K562 (cell line): ENCODE data around the gene BBLN. TPM values are rescaled to one million over a fixed set of nuclear protein-coding genes. Genes with fewer than 3 reads are reported as not detected.

Source experiments
- BHLHE40 ChIP-seq: IDR thresholded peaks from 2 replicates; pipeline ENCODE4 v1.6.1; 2011; ENCODE audit warnings: low read length, improper control_type of control experiment
- BMI1 ChIP-seq: fragments of 150-350 bp; IDR thresholded peaks from 2 replicates; pipeline ENCODE4 v1.6.1; 2014; ENCODE audit warnings: low read length
- BRCA1 ChIP-seq, 2 experiments: fragments of 450-650 bp in 1 of 2; sonication (generic) in 1 of 2; formaldehyde crosslinking in 1 of 2; IDR thresholded peaks; 2 replicates each; pipeline versions ENCODE4 v1.5.0 to v1.6.1; 2017 to 2020; ENCODE audit warnings: mild to moderate bottlenecking in 1 of 2, missing genetic modification reagents in 1 of 2
- CBFB ChIP-seq: sonication (generic); formaldehyde crosslinking; IDR thresholded peaks from 2 replicates; pipeline ENCODE4 v1.4.0; 2020; ENCODE audit warnings: mild to moderate bottlenecking, missing genetic modification reagents
- CBX5 ChIP-seq: IDR thresholded peaks from 2 replicates; pipeline ENCODE4 v1.6.1; 2014; ENCODE audit warnings: low read depth, borderline replicate concordance
- CCNT2 ChIP-seq: IDR thresholded peaks from 2 replicates; pipeline ENCODE4 v1.6.1; 2011; ENCODE audit warnings: borderline replicate concordance, low read depth, mild to moderate bottlenecking, moderate library complexity, mixed read lengths, low read length; ENCODE audit not compliant: insufficient read length; ENCODE audit errors: extremely low read depth
- GABPA ChIP-seq: fragments of 200-800 bp; sonication (Bioruptor generic); conservative IDR thresholded peaks from 2 replicates; pipeline ENCODE4 v1.6.1; 2016; ENCODE audit warnings: low read depth, missing genetic modification characterization, missing compliant biosample characterization
- GABPB1 ChIP-seq: sonication (generic); formaldehyde crosslinking; IDR thresholded peaks from 2 replicates; pipeline ENCODE4 v1.8.0; 2022; ENCODE audit warnings: mild to moderate bottlenecking, missing genetic modification reagents
- GTF2E2 ChIP-seq: fragments of 200-800 bp; sonication (Bioruptor generic); IDR thresholded peaks from 2 replicates; pipeline ENCODE4 v1.6.1; 2016; ENCODE audit warnings: missing genetic modification characterization, missing compliant biosample characterization
- HDAC1 ChIP-seq, 2 experiments: fragments of 450-650 bp; IDR thresholded peaks; 2 replicates each; pipeline ENCODE4 v1.6.1; 2016 to 2017; ENCODE audit warnings: inconsistent platforms in 1 of 2, mild to moderate bottlenecking in 1 of 2, moderate library complexity in 1 of 2
- KAT2B ChIP-seq: IDR thresholded peaks from one replicate; pipeline ENCODE4 v1.6.1; 2012; ENCODE audit warnings: low read depth, mild to moderate bottlenecking, control low read depth, inconsistent platforms, low read length, moderate library complexity
- L3MBTL2 ChIP-seq: fragments of 450-650 bp; IDR thresholded peaks from 2 replicates; pipeline ENCODE4 v1.6.1; 2016; ENCODE audit warnings: mild to moderate bottlenecking, moderate library complexity
- MECOM ChIP-seq: fragments of 250-450 bp; sonication (Bioruptor Pico); IDR thresholded peaks from 2 replicates; pipeline ENCODE4 v1.8.0; 2022; ENCODE audit warnings: inconsistent platforms
- MXI1 ChIP-seq: IDR thresholded peaks from 2 replicates; pipeline ENCODE4 v1.6.1; 2011; ENCODE audit warnings: low read depth, mild to moderate bottlenecking, improper control_type of control experiment, low read length
- NFRKB ChIP-seq: fragments of 450-650 bp; IDR thresholded peaks from 2 replicates; pipeline ENCODE4 v1.6.1; 2016; ENCODE audit warnings: low read depth
- NR4A1 ChIP-seq, 2 experiments: fragments of 250-450 bp in 1 of 2; fragments of 450-650 bp in 1 of 2; sonication (Bioruptor Pico) in 1 of 2; IDR thresholded peaks; 2 replicates each; pipeline versions ENCODE4 v1.4.0 to v1.6.1; 2016 to 2020; ENCODE audit warnings: mild to moderate bottlenecking in 2 of 2, missing compliant biosample characterization in 1 of 2, missing genetic modification characterization in 1 of 2, moderate library complexity in 1 of 2
- POLR2A ChIP-seq: fragments of 450-650 bp; conservative IDR thresholded peaks from 2 replicates; pipeline ENCODE4 v1.6.1; 2016
- RAD51 ChIP-seq: fragments of 450-650 bp; IDR thresholded peaks from 2 replicates; pipeline ENCODE4 v1.7.1; 2016; ENCODE audit warnings: low read depth, mild to moderate bottlenecking, borderline replicate concordance
- RBM39 ChIP-seq: fragments of 200-400 bp; formaldehyde crosslinking; optimal IDR thresholded peaks from 2 replicates; pipeline ENCODE3; 2018; ENCODE audit warnings: low read depth, low read length
- SMAD4 ChIP-seq: fragments of 250-450 bp; sonication (Bioruptor Pico); conservative IDR thresholded peaks from 2 replicates; pipeline ENCODE4 v1.8.0; 2021; ENCODE audit warnings: inconsistent platforms, mild to moderate bottlenecking, moderate library complexity
- SRSF3 ChIP-seq: fragments of 200-400 bp; formaldehyde crosslinking; IDR thresholded peaks from 2 replicates; pipeline ENCODE4 v1.6.1; 2016; ENCODE audit warnings: mild to moderate bottlenecking, low read length, moderate library complexity; ENCODE audit not compliant: insufficient read depth
- TCF7 ChIP-seq: sonication (generic); IDR thresholded peaks from 2 replicates; pipeline ENCODE4 v1.6.1; 2016; ENCODE audit warnings: antibody characterized with exemption, borderline replicate concordance
- THRB ChIP-seq: fragments of 450-650 bp; formaldehyde crosslinking; conservative IDR thresholded peaks from 2 replicates; pipeline ENCODE4 v1.4.0; 2022; ENCODE audit warnings: mild to moderate bottlenecking, missing genetic modification characterization
- ZNF165 ChIP-seq: fragments of 250-450 bp; sonication (Bioruptor Pico); IDR thresholded peaks from 2 replicates; pipeline ENCODE4 v1.4.0; 2020; ENCODE audit warnings: borderline replicate concordance
- ZNF239 ChIP-seq: fragments of 250-450 bp; sonication (Bioruptor Pico); IDR thresholded peaks from 2 replicates; pipeline ENCODE4 v1.4.0; 2020; ENCODE audit warnings: mild to moderate bottlenecking
- ZNF57 ChIP-seq: fragments of 450-650 bp; formaldehyde crosslinking; IDR thresholded peaks from 2 replicates; pipeline ENCODE4 v1.4.0; 2020; ENCODE audit warnings: mild to moderate bottlenecking, moderate library complexity
- ZNF717 ChIP-seq: fragments of 250-450 bp; sonication (Bioruptor Pico); IDR thresholded peaks from 2 replicates; pipeline ENCODE4 v1.5.0; 2021
- polyA plus RNA-seq, 8 experiments: library from polyadenylated mRNA; depleted of rRNA in 4 of 8; stranded (reverse) in 5 of 8; unstranded in 3 of 8; fragments of >200 nt; fragmentation: Nextera tagmentation in 2 of 8; fragmentation: Illumina TruSeq in 1 of 8; extraction: Ambion mirVana in 2 of 8; extraction: Trizol in 1 of 8; gene quantifications; 2 replicates each; pipeline versions ENCODE4 v1.2.1 to v1.2.3, GENCODE V29; 2011 to 2014; ENCODE audit warnings: inconsistent platforms in 1 of 8, missing spikeins in 1 of 8
- total RNA-seq, 7 experiments: library from RNA; depleted of rRNA in 6 of 7; stranded (reverse); fragments of >200 nt in 6 of 7; fragmentation: Illumina TruSeq in 2 of 7; extraction: Trizol in 2 of 7; gene quantifications; 2 replicates each; pipeline versions ENCODE4 v1.2.1 to v1.2.3, GENCODE V29; 2011 to 2021; ENCODE audit warnings: low replicate concordance in 1 of 7
- TF ChIP-seq, protein P1 (sequence below), 2 experiments: fragments of 450-650 bp in 1 of 2; sonication (generic) in 1 of 2; formaldehyde crosslinking; conservative IDR thresholded peaks; 2 replicates each; pipeline versions ENCODE4 v1.4.0 to v1.8.1; 2020 to 2022; ENCODE audit warnings: mild to moderate bottlenecking in 1 of 2, missing genetic modification reagents in 1 of 2

Gene BBLN
- total and polyA plus RNA-seq, 9 of the 15 experiments (the other 6 are each of a cell fraction or from before 2014, with no cell fraction given): 4.2 to 331 (median 87.1) TPM

DNA sequence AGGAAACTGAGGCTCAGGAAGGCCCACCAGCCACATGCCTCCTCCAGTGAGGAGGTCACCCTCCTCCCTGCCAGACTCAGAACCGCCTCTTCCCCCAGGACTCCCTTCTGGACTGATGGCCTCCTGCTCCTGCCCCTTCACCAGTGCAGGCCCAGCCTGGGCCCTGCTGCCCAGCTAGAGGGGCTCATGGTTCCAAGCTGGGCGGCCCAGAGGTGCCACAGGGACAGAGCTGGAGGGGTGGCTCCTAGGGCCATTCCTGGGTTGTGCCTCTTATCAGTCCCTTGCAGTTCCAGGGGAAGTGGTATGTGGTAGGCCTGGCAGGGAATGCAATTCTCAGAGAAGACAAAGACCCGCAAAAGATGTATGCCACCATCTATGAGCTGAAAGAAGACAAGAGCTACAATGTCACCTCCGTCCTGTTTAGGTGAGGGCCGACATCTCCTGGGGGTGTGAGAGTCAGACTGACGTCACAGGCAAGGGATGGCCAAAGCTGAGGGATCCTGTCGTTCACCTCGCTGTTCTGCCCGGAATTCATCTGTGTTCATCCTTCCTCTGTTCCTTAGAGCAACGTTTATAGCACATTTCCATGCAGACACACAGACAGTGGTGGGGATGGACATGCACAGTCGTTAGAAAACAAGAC lies 10.0 kb upstream of the BBLN start (continued):
- no peak for TF ChIP-seq THRB (CRISPR knock-in tag)
- no peak for TF ChIP-seq GTF2E2 (tag)
- no peak for TF ChIP-seq TCF7
- TF ChIP-seq NFRKB: no peak
- no peak for TF ChIP-seq BRCA1 (IDR thresholded peaks at IDR 0.05)
- no peak for TF ChIP-seq BRCA1 (CRISPR knock-in tag; IDR thresholded peaks at IDR 0.05)
- no peak for TF ChIP-seq GABPA (tag)
- TF ChIP-seq GABPB1 (CRISPR knock-in tag): no peak
- no peak for TF ChIP-seq CBX5
- no peak for TF ChIP-seq CBFB
- no peak for TF ChIP-seq L3MBTL2
- no peak for TF ChIP-seq RAD51
- TF ChIP-seq KAT2B: no peak
- TF ChIP-seq MECOM: no peak
- no peak for TF ChIP-seq POLR2A
- no peak for TF ChIP-seq CCNT2
- no peak for TF ChIP-seq MXI1
- no peak for TF ChIP-seq NR4A1 (CRISPR knock-in tag; IDR thresholded peaks at IDR 0.05)
- TF ChIP-seq NR4A1 (tag; IDR thresholded peaks at IDR 0.05): 0 out of 2 replicates have a peak, but pooled peaks have one; percentile 14
- no peak for TF ChIP-seq ZNF239 (CRISPR knock-in tag)
- no peak for TF ChIP-seq SRSF3
- TF ChIP-seq, protein P1, sequence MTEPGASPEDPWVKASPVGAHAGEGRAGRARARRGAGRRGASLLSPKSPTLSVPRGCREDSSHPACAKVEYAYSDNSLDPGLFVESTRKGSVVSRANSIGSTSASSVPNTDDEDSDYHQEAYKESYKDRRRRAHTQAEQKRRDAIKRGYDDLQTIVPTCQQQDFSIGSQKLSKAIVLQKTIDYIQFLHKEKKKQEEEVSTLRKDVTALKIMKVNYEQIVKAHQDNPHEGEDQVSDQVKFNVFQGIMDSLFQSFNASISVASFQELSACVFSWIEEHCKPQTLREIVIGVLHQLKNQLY (CRISPR knock-in tag; conservative IDR thresholded peaks at IDR 0.05): peak in 1 of 2 experiments; percentile 7; a peak in 1 of 4 replicates
- TF ChIP-seq RBM39: peak; percentile 21
- TF ChIP-seq BMI1: no peak
- TF ChIP-seq SMAD4 (CRISPR knock-in tag): no peak
- no peak for TF ChIP-seq HDAC1 (IDR thresholded peaks at IDR 0.05)
- no peak for TF ChIP-seq ZNF717
- TF ChIP-seq BHLHE40: no peak
- TF ChIP-seq ZNF57: no peak
- TF ChIP-seq ZNF165 (CRISPR knock-in tag): peak; percentile 36; the same call in 1 of the 2 replicates
